DMS53 (cell line): ENCODE measurements around the gene DYRK3.

Experiments used
- DNase-seq: peaks from one replicate; lab custom pipeline; 2025; lab: John Stamatoyannopoulos, UW

The DYRK3 gene

GRCh38 chr1:206661161-206661820, 26.0 kb downstream of the DYRK3 start:
- no peak for DNase-seq

- peak; percentile 59 for DNase-seq
Observed at GRCh38 chr1:206662396-206663092, 27.2 kb downstream of the DYRK3 start.

GRCh38 chr1:206663362-206663761, 28.0 kb downstream of the DYRK3 start:
- DNase-seq = no peak

DNA sequence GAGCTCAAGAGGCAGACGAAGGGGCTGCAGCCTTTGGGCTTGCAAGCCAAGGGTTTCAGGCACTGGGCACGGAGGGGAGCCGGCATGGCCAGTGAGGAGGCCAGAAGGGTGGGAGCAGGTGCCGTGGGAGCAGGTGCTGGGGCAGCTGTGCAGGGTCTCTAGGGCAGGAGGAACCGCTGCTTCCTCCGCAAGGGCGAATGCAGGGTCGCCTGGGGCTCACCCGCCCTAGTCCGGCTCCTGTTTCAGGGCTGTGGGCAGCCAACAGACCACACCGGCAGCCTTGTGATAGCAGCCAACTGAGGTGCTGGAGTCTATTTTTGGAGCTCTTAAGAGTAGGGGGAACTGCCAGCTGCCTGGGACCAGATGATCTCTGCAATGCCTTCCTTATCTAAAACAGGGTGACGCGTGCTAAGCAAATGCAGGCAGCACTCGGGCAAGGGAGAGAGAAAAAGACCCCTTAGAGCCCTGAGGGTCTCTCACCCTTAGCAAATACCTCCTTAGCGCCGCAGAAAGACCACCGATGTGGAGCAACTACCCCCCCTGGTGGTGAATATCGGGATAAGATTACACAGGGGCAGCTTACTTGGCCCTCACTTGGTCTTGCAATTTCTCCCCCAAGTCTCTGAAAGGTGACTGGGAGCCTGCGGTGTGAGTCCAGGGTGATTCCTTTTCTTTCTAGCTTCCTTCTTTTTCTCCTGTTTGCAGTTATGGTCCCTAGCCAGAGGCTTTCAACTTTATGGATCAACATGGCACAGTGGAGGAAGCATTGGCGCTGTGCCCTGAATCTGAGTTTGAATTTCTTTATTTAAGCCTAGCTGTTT, 28.7 kb downstream of the DYRK3 start:
- DNase-seq = peak; percentile 77

GRCh38 chr1:206664740-206665139, 29.4 kb downstream of the DYRK3 start:
- DNase-seq = no peak

DNA sequence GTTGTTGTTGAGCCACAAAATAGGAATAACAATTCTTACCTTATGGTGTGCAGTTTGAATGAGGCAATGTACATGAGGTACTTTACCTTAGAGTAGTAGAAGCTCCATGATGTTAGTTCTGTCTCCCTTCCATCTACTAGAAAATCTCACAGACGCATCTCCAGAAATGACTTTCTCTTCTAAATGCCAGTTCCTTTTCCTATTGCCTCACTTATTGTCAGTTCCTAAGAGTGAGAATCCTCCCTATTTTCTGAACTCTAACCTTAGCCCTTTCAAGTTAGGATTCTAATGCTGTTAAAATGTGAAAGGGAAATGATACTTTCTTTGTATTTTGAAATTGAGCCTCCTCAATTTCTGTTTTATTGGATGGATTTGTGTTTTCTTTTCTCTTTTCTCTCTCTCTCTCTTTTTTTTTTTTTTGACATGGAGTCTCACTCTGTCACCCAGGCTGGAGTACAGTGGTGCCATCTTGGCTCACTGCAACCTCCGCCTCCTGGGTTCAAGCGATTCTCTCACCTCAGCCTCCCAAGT, 30.8 kb downstream of the DYRK3 start:
- no peak for DNase-seq

GRCh38 chr1:206666954-206667665, 31.8 kb downstream of the DYRK3 start:
- no peak for DNase-seq

GRCh38 chr1:206668351-206668750, 33.0 kb downstream of the DYRK3 start:
- DNase-seq = no peak

GRCh38 chr1:206668874-206669410, 33.6 kb downstream of the DYRK3 start:
- DNase-seq = no peak

GRCh38 chr1:206672011-206672688, 36.8 kb downstream of the DYRK3 start:
- DNase-seq = peak; percentile 24

- DNase-seq = no peak
Observed at GRCh38 chr1:206672844-206673758, 37.8 kb downstream of the DYRK3 start.

DNA sequence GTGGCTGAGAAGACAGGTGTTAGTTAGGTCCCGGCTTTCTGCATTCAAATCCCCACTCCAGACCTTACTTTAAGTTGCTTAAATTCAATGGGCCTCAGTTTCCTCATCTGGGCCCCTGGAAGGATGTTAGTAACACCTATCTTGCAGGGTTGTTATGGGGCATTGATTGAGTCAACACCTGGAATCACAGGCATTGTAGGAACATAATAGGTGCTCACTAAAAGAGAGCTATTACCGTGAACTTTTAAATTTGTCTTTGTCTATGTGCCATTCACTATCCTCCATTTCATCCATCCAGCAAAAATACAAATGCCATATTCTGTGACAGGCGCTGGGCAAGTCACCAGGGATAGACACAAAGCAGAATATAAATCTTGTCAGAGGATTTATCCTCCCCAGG, 38.9 kb downstream of the DYRK3 start:
- DNase-seq = no peak

GRCh38 chr1:206674745-206675175, 39.4 kb downstream of the DYRK3 start:
- peak; percentile 32 for DNase-seq

GRCh38 chr1:206676499-206676898, 41.2 kb downstream of the DYRK3 start:
- no peak for DNase-seq

GRCh38 chr1:206678490-206678889, 43.2 kb downstream of the DYRK3 start:
- no peak for DNase-seq

GRCh38 chr1:206679738-206680211, 44.4 kb downstream of the DYRK3 start:
- no peak for DNase-seq

GRCh38 chr1:206680279-206680678, 44.9 kb downstream of the DYRK3 start:
- no peak for DNase-seq

- no peak for DNase-seq
Observed at GRCh38 chr1:206681359-206681758, 46.0 kb downstream of the DYRK3 start.

DNA sequence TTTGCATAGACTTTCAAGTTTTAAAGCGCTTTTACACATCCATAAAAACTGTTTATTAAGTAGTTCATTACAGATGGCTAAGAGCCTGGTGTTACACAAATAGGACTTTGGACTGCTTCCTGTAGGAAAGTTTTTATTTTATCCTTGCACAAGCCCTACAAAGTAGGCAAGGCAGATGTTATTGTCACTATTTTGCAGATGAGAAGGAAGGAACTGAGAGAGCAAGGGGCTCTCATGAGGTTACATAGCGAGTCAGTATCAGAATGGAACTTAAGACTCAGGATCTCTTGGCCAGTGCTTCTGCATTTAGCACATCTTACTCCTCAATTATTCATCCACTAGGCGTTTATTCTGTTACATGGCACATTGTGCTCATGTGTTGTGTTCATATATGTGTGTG, 46.8 kb downstream of the DYRK3 start:
- DNase-seq = no peak

- DNase-seq = no peak
Observed at GRCh38 chr1:206683313-206683712, 48.0 kb downstream of the DYRK3 start.
